GM12878 (cell line): ENCODE results near the gene MEIS1. TPM values are rescaled to one million over a fixed set of nuclear protein-coding genes. Genes with fewer than 3 reads are reported as not detected.

Source experiments
- ATAC-seq: fragments of 200-7000 bp; cut with Tn5 transposase; 3 replicates; pipeline ENCODE4 v1.9.1; 2020; ENCODE audit warnings: mild to moderate bottlenecking, moderate library complexity
- BruUV-seq: library from RNA; stranded (reverse); fragments of 400-500 nt; replicated peaks from 2 replicates; lab custom pipeline; 2021; lab: Mats Ljungman, UMichigan
- CTCF ChIA-PET: fragments of 300-600 bp; sonication (Branson Sonifier 250); formaldehyde crosslinking; extraction: SDS; loops from one replicate; lab custom pipeline; 2021; ENCODE audit warnings: inconsistent platforms; lab: Yijun Ruan, JAX
- POLR2A ChIA-PET: fragments of 350-600 bp; formaldehyde crosslinking; extraction: SDS; loops from one replicate; lab custom pipeline; 2021; ENCODE audit warnings: inconsistent platforms; lab: Charles Lee
- RAD21 ChIA-PET: fragments of 300-600 bp; sonication (Branson Sonifier 250); formaldehyde crosslinking; loops from one replicate; lab custom pipeline; 2023; ENCODE audit warnings: antibody characterized with exemption; ENCODE audit not compliant: unreplicated experiment; lab: Charles Lee
- SMC1A ChIA-PET: fragments of 300-600 bp; sonication (Branson Sonifier 250); formaldehyde crosslinking; loops from one replicate; lab custom pipeline; 2023; ENCODE audit not compliant: unreplicated experiment, uncharacterized antibody; lab: Charles Lee
- DNase-seq: peaks from one replicate; pipeline ENCODE4 v3.0.0-alpha.2; 2011; ENCODE audit warnings: low read depth, low spot score
- FAIRE-seq: peaks from 3 replicates; lab custom pipeline; 2011; peaks lifted over from hg19 to GRCh38; lab: Jason Lieb, UNC
- H2AFZ ChIP-seq: 2 replicates; pipeline ENCODE4 v1.6.0; 2011; ENCODE audit warnings: low read depth, low read length, control low read depth; ENCODE audit not compliant: control insufficient read depth
- H3K27ac ChIP-seq: 2 replicates; pipeline ENCODE4 v1.5.1; 2011; ENCODE audit warnings: control low read depth; ENCODE audit not compliant: control insufficient read depth, insufficient read depth
- H3K27me3 ChIP-seq, 2 experiments: replicated peaks in 1 of 2; 2 replicates each; pipeline versions ENCODE4 v1.6.0 to v1.6.1; 2011; ENCODE audit warnings: low read length in 1 of 2; ENCODE audit not compliant: control insufficient read depth in 2 of 2, insufficient read depth in 2 of 2
- H3K36me3 ChIP-seq, 2 experiments: 2 replicates each; pipeline ENCODE4 v1.5.1; 2011; ENCODE audit warnings: low read length in 1 of 2; ENCODE audit not compliant: control insufficient read depth in 2 of 2, insufficient read depth in 2 of 2
- H3K4me1 ChIP-seq: 2 replicates; pipeline ENCODE4 v1.6.1; 2011; ENCODE audit warnings: mild to moderate bottlenecking, low read length, moderate library complexity, mixed read lengths; ENCODE audit not compliant: control insufficient read depth, insufficient read depth
- H3K4me2 ChIP-seq: 2 replicates; pipeline ENCODE4 v1.6.0; 2011; ENCODE audit warnings: control low read depth; ENCODE audit not compliant: control insufficient read depth, insufficient read depth
- H3K4me3 ChIP-seq: fragments of 200-600 bp; sonication (generic); 2 replicates; pipeline ENCODE4 v1.5.1; 2016
- H3K79me2 ChIP-seq: 2 replicates; pipeline ENCODE4 v1.6.0; 2011; ENCODE audit warnings: low read length; ENCODE audit not compliant: control insufficient read depth, insufficient read depth
- H3K9ac ChIP-seq: 2 replicates; pipeline ENCODE4 v1.8.0; 2011; ENCODE audit warnings: low read length, control low read depth, mixed read lengths; ENCODE audit not compliant: control insufficient read depth, insufficient read depth
- H3K9me3 ChIP-seq: replicated peaks from 3 replicates; pipeline ENCODE4 v1.5.1; 2011; ENCODE audit warnings: mild to moderate bottlenecking, low read length; ENCODE audit not compliant: control insufficient read depth, insufficient read depth
- H4K20me1 ChIP-seq: 2 replicates; pipeline ENCODE4 v1.6.0; 2011; ENCODE audit not compliant: control insufficient read depth, insufficient read depth
- ATF7 ChIP-seq: fragments of 450-650 bp; IDR thresholded peaks from 2 replicates; pipeline ENCODE4 v1.6.1; 2016; ENCODE audit warnings: low read depth, mild to moderate bottlenecking
- E2F4 ChIP-seq: IDR thresholded peaks from 2 replicates; pipeline ENCODE4 v1.6.1; 2012; ENCODE audit warnings: low read depth, low read length, improper control_type of control experiment
- EED ChIP-seq: sonication (generic); IDR thresholded peaks from 2 replicates; pipeline ENCODE4 v1.6.1; 2016; ENCODE audit warnings: antibody characterized with exemption, low read depth
- EGR1 ChIP-seq, 2 experiments: IDR thresholded peaks; 1 replicate in 1 of 2; 2 replicates in 1 of 2; pipeline ENCODE4 v1.6.1; 2011 to 2012; ENCODE audit warnings: low read depth in 2 of 2, low read length in 2 of 2, borderline replicate concordance in 1 of 2, mild to moderate bottlenecking in 1 of 2, moderate library complexity in 1 of 2
- EZH2 ChIP-seq: IDR thresholded peaks from 2 replicates; pipeline ENCODE4 v1.6.1; 2012; ENCODE audit warnings: low read depth, mild to moderate bottlenecking, control low read depth, inconsistent platforms, low read length, borderline replicate concordance; ENCODE audit not compliant: control insufficient read depth
- FOXK2 ChIP-seq: fragments of 450-650 bp; IDR thresholded peaks from 2 replicates; pipeline ENCODE4 v1.6.1; 2017; ENCODE audit warnings: mild to moderate bottlenecking, moderate library complexity
- HDAC2 ChIP-seq: fragments of 200-600 bp; sonication (generic); IDR thresholded peaks from 2 replicates; pipeline ENCODE4 v1.6.1; 2017
- KDM1A ChIP-seq: fragments of 200-600 bp; sonication (generic); IDR thresholded peaks from 2 replicates; pipeline ENCODE4 v1.6.1; 2016; ENCODE audit warnings: borderline replicate concordance
- MAX ChIP-seq: IDR thresholded peaks from 2 replicates; pipeline ENCODE4 v1.6.1; 2012; ENCODE audit warnings: low read depth, low read length, improper control_type of control experiment
- MEF2A ChIP-seq: IDR thresholded peaks from 2 replicates; pipeline ENCODE4 v1.6.1; 2011; ENCODE audit warnings: low read depth, mild to moderate bottlenecking, low read length, moderate library complexity; ENCODE audit not compliant: insufficient read depth
- NFXL1 ChIP-seq: fragments of 450-650 bp; IDR thresholded peaks from 2 replicates; pipeline ENCODE4 v1.6.1; 2017; ENCODE audit warnings: antibody characterized with exemption, mild to moderate bottlenecking, borderline replicate concordance
- POLR2AphosphoS2 ChIP-seq: IDR thresholded peaks from 2 replicates; pipeline ENCODE4 v1.6.1; 2011; ENCODE audit warnings: low read depth, mild to moderate bottlenecking, low read length, improper control_type of control experiment, moderate library complexity
- RAD51 ChIP-seq: fragments of 450-650 bp; IDR thresholded peaks from 2 replicates; pipeline ENCODE4 v1.6.1; 2016; ENCODE audit warnings: moderate library complexity, mild to moderate bottlenecking, inconsistent platforms
- RB1 ChIP-seq: fragments of 450-650 bp; formaldehyde crosslinking; IDR thresholded peaks from 2 replicates; pipeline ENCODE4 v1.6.1; 2017; ENCODE audit warnings: mild to moderate bottlenecking, borderline replicate concordance
- SMAD5 ChIP-seq: IDR thresholded peaks from 2 replicates; pipeline ENCODE4 v1.6.1; 2016; ENCODE audit warnings: antibody characterized with exemption, low read depth
- SMARCA5 ChIP-seq: fragments of 450-650 bp; IDR thresholded peaks from 2 replicates; pipeline ENCODE4 v1.6.1; 2017; ENCODE audit warnings: mild to moderate bottlenecking
- USF2 ChIP-seq: IDR thresholded peaks from 2 replicates; pipeline ENCODE4 v1.6.1; 2011; ENCODE audit warnings: low read depth, low read length, improper control_type of control experiment, borderline replicate concordance
- ZBTB4 ChIP-seq: fragments of 450-650 bp; formaldehyde crosslinking; IDR thresholded peaks from 2 replicates; pipeline ENCODE4 v1.4.0; 2022; ENCODE audit warnings: mild to moderate bottlenecking, moderate library complexity
- ZNF207 ChIP-seq: fragments of 450-650 bp; IDR thresholded peaks from 2 replicates; pipeline ENCODE4 v1.6.1; 2014; ENCODE audit warnings: antibody characterized with exemption, mild to moderate bottlenecking, borderline replicate concordance
- ZNF384 ChIP-seq: IDR thresholded peaks from 2 replicates; pipeline ENCODE4 v1.6.1; 2012; ENCODE audit warnings: low read depth, mild to moderate bottlenecking, low read length, improper control_type of control experiment, borderline replicate concordance
- WGBS: methylation state at CpG from one replicate; pipeline ENCODE4 v1.1.6; 2016; ENCODE audit warnings: low lambda C conversion rate; ENCODE audit not compliant: insufficient replicate concordance, insufficient coverage; ENCODE audit errors: missing lambda C conversion rate; 5-methylcytosine and 5-hydroxymethylcytosine counted together
- in situ Hi-C: fragments of 300-500 bp; cut with MboI; formaldehyde crosslinking; loops from 9 replicates; pipeline ENCODE4 v1.14.3; 2018; ENCODE audit warnings: mixed read lengths
- intact Hi-C: fragments of 100-400 bp; cut with micrococcal nuclease; formaldehyde crosslinking; loops from one replicate; pipeline ENCODE4 v1.14.2; 2022; ENCODE audit not compliant: unreplicated experiment
- polyA plus RNA-seq, 11 experiments: library from polyadenylated mRNA; depleted of rRNA in 4 of 11; unstranded in 6 of 11; stranded (reverse) in 5 of 11; fragments of >200 nt; fragmentation: Nextera tagmentation in 4 of 11; fragmentation: Illumina TruSeq in 1 of 11; extraction: Ambion mirVana in 4 of 11; extraction: Trizol in 1 of 11; gene quantifications; 1 replicate in 1 of 11; 2 replicates in 10 of 11; pipeline versions ENCODE4 v1.2.1 to v1.2.3, GENCODE V29; 2011 to 2016; ENCODE audit warnings: inconsistent platforms in 2 of 11, missing spikeins in 2 of 11, low read depth in 1 of 11
- total RNA-seq, 4 experiments: library from RNA; depleted of rRNA in 3 of 4; stranded (reverse); fragments of >200 nt in 3 of 4; fragmentation: Illumina TruSeq in 1 of 4; extraction: Trizol in 1 of 4; gene quantifications; 2 replicates each; pipeline versions ENCODE4 v1.2.1 to v1.2.3, GENCODE V29; 2013 to 2021

Gene MEIS1
- total and polyA plus RNA-seq, 10 of the 15 experiments (the other 5 are each of a cell fraction or from before 2014, with no cell fraction given) = 0.04 to 0.31 (median 0.14) TPM; not detected in 6

GRCh38 chr2:66497431-66498288 lies 62.7 kb downstream of the MEIS1 start:
- CTCF ChIA-PET = interaction anchor here (1.0 kb wide), 1 partner anchor 14 kb away, joined by 3 read pairs; no protein-coding TSS in a partner anchor
- no peak for FAIRE-seq
- TF ChIP-seq RB1 (no peak), SMAD5 (no peak), EED (no peak), NFXL1 (no peak), KDM1A (no peak), HDAC2 (no peak), SMARCA5 (no peak), EGR1 (IDR thresholded peaks at IDR 0.05; ENCODE audit: borderline replicate concordance in 1 of 2, low read depth in 2 of 2, low read length in 2 of 2) (no peak), ZNF207 (no peak), EZH2 (no peak), POLR2AphosphoS2 (no peak), E2F4 (no peak), ATF7 (no peak), USF2 (no peak), FOXK2 (no peak), RAD51 (no peak), MEF2A (no peak), ZNF384 (no peak), ZBTB4 (CRISPR knock-in tag) (no peak), MAX (no peak)
- POLR2A ChIA-PET = no interaction called here
- in situ Hi-C loops = no loop called here
- H3K9ac ChIP-seq = no peak overlapping the region
- no peaks in the 10 kb centered on the region; a peak in 1 of 4 replicates for H3K27me3 ChIP-seq
- WGBS = 52% methylated on average over 6 of the region's 6 CpGs
- SMC1A ChIA-PET = no interaction called here
- no peak overlapping the region for H3K4me3 ChIP-seq
- no peaks in the 10 kb centered on the region for H3K4me1 ChIP-seq
- H4K20me1 ChIP-seq = no peaks in the 10 kb centered on the region
- BruUV-seq = no TSS peak
- no peak for ATAC-seq
- no peaks in the 10 kb centered on the region for H3K9me3 ChIP-seq
- no peak for DNase-seq
- no peak overlapping the region for H3K4me2 ChIP-seq
- intact Hi-C loops = no loop called here
- no peaks in the 10 kb centered on the region for H3K79me2 ChIP-seq
- RAD21 ChIA-PET = no interaction called here
- H3K36me3 ChIP-seq = no peaks in the 10 kb centered on the region
- H3K27ac ChIP-seq = no peak overlapping the region
- H2AFZ ChIP-seq = no peak overlapping the region
